Common myeloid progenitor, CD34-positive (primary cell): Measurements from ENCODE around the gene ITSN1.

Experiments
- CTCF ChIA-PET: fragments of 350-600 bp; sonication (Branson Sonifier 250); formaldehyde crosslinking; loops from one replicate; lab custom pipeline; 2021; ENCODE audit warnings: antibody characterized with exemption; lab: Charles Lee
- POLR2A ChIA-PET: fragments of 350-600 bp; sonication (Branson Sonifier 250); formaldehyde crosslinking; loops from one replicate; lab custom pipeline; 2021; ENCODE audit warnings: antibody characterized with exemption; lab: Charles Lee
- DNase-seq, 3 donors: peaks; one replicate each; pipeline versions ENCODE4 v3.0.0 to v3.0.0-alpha.2; 2013
- H3K27ac ChIP-seq, 2 experiments: 1 replicate in 1 of 2; 2 replicates in 1 of 2; pipeline ENCODE4 v1.7.0; 2013; ENCODE audit warnings: inconsistent platforms in 2 of 2, low read length in 2 of 2, mild to moderate bottlenecking in 2 of 2, low read depth in 1 of 2, moderate library complexity in 1 of 2; ENCODE audit not compliant: severe bottlenecking in 2 of 2, insufficient read depth in 1 of 2, poor library complexity in 1 of 2
- H3K27me3 ChIP-seq, 5 experiments: replicated peaks in 2 of 5; 1 replicate in 3 of 5; 2 replicates in 2 of 5; pipeline versions ENCODE4 v1.6.1 to v1.7.0; 2013; ENCODE audit warnings: low read length in 4 of 5, mild to moderate bottlenecking in 2 of 5, moderate library complexity in 2 of 5, inconsistent platforms in 1 of 5; ENCODE audit not compliant: insufficient read depth in 5 of 5, control insufficient read depth in 4 of 5
- H3K36me3 ChIP-seq, 4 experiments: 1 replicate in 2 of 4; 2 replicates in 2 of 4; pipeline versions ENCODE4 v1.6.1 to v1.7.0; 2013; ENCODE audit warnings: low read length in 3 of 4, control low read depth in 1 of 4, mild to moderate bottlenecking in 1 of 4; ENCODE audit not compliant: control insufficient read depth in 4 of 4, insufficient read depth in 4 of 4
- H3K4me1 ChIP-seq, 4 experiments: 1 replicate in 3 of 4; 2 replicates in 1 of 4; pipeline versions ENCODE4 v1.6.1 to v1.7.1; 2013; ENCODE audit warnings: low read length in 3 of 4, mild to moderate bottlenecking in 3 of 4, control low read depth in 1 of 4, inconsistent platforms in 1 of 4, moderate library complexity in 1 of 4; ENCODE audit not compliant: control insufficient read depth in 4 of 4, insufficient read depth in 4 of 4; ENCODE audit errors: control extremely low read depth in 1 of 4
- H3K4me3 ChIP-seq, 7 experiments: 1 replicate in 4 of 7; 2 replicates in 3 of 7; pipeline versions ENCODE4 v1.5.1 to v1.7.0; 2013; ENCODE audit warnings: mild to moderate bottlenecking in 7 of 7, low read length in 6 of 7, moderate library complexity in 6 of 7, inconsistent platforms in 2 of 7, low read depth in 2 of 7, control low read depth in 1 of 7; ENCODE audit not compliant: insufficient read depth in 4 of 7, control insufficient read depth in 1 of 7; ENCODE audit errors: extremely low read depth in 1 of 7
- H3K9me3 ChIP-seq, 5 experiments: 1 replicate in 4 of 5; 2 replicates in 1 of 5; pipeline versions ENCODE4 v1.6.1 to v1.7.1; 2013; ENCODE audit warnings: low read length in 4 of 5, mild to moderate bottlenecking in 2 of 5, inconsistent platforms in 1 of 5, low read depth in 1 of 5, moderate library complexity in 1 of 5; ENCODE audit not compliant: control insufficient read depth in 4 of 5, insufficient read depth in 2 of 5; ENCODE audit errors: control extremely low read depth in 1 of 5
- WGBS: methylation state at CpG from one replicate; pipeline ENCODE4 v1.1.5; 2013; ENCODE audit not compliant: insufficient coverage; 5-methylcytosine and 5-hydroxymethylcytosine counted together

ITSN1 gene

DNA sequence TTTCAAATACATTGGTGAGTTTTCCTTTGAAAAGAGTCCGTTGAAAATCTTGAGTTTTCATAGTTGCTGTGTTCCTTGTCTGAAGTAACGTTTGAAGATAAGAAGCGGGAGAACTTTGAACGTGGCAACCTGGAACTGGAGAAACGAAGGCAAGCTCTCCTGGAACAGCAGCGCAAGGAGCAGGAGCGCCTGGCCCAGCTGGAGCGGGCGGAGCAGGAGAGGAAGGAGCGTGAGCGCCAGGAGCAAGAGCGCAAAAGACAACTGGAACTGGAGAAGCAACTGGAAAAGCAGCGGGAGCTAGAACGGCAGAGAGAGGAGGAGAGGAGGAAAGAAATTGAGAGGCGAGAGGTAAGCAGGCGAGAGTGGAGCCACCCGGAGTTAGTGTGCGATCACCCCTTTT is 129.7 kb downstream of the ITSN1 start:
- no peaks in the 10 kb centered on the region for H3K9me3 ChIP-seq
- no peak overlapping the region for H3K4me3 ChIP-seq
- H3K27me3 ChIP-seq, result no peaks in the 10 kb centered on the region
- POLR2A ChIA-PET, result no interaction called here
- H3K4me1 ChIP-seq, result no peaks in the 10 kb centered on the region
- DNase-seq, result no peak
- H3K27ac ChIP-seq, result no peak overlapping the region
- 100% methylated on average over 14 of the region's 18 CpGs for WGBS
- H3K36me3 ChIP-seq, result peaks cover 0 to 3% (median 0%) of the 10 kb centered on the region in 4 experiments
- CTCF ChIA-PET, result interaction anchor here (1.1 kb wide), 1 partner anchor 9 kb away, joined by 3 read pairs; no protein-coding TSS in a partner anchor

DNA sequence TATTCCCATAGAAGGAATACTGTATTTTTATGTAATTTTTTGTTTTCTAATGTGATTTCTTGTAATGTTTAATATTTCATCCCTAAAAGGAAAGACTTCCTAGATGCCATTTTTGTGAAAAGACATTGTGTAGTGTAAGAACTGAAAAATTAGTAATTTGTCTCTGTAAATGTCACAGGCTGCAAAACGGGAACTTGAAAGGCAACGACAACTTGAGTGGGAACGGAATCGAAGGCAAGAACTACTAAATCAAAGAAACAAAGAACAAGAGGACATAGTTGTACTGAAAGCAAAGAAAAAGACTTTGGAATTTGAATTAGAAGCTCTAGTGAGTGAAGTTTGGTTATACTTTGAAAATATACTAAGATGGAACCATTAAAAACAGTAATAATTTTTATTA is 132.2 kb downstream of the ITSN1 start:
- Histone ChIP-seq H3K4me3 (no peak overlapping the region), H3K27me3 (no peaks in the 10 kb centered on the region), H3K36me3 (peaks cover 0 to 3% (median 0%) of the 10 kb centered on the region in 4 experiments), H3K9me3 (peaks cover 0 to 4% (median 2%) of the 10 kb centered on the region in 5 experiments), H3K4me1 (no peaks in the 10 kb centered on the region), H3K27ac (no peak overlapping the region)
- ChIA-PET POLR2A (no interaction called here), CTCF (no interaction called here)
- peak in 2 of 3 donors; percentile 25 to 28 for DNase-seq
- 13% methylated on average over 4 of the region's 4 CpGs for WGBS

DNA sequence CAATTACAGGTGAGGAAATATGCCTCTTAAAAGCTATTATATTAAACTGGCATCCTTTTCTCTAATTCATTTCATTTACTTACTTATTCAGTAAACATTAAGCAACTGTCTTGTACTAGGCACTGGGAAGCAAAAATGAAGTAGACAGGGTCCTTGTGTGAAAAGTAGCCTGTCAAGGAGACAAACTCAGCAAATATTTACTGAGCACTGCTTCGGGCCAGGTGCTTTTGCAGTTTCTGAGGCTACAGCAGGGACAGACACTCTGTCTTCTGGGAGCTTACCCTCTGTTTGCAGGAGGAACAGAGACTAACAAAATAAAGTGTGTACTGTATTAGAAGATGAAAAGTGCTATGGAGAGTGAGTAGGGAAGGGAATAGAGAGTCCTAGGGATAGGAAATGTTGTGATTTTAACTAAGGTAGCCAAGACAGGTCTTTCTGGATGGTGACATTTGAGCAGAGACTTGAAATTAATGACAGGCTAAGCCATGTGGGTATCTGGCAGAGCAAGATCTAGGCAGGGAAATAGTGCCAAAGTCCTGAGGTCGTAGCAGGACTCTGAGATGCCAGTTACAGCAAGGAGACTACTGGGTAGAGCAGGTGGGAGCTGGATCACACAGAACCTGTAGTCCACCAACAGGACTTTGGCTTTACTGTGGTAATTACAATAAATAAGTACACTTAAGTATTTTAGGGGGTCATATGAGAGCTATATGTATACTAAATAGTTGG is 133.0 kb downstream of the ITSN1 start:
- H3K36me3 ChIP-seq, result peaks cover 0 to 3% (median 0%) of the 10 kb centered on the region in 4 experiments
- no peaks in the 10 kb centered on the region for H3K27me3 ChIP-seq
- 89% methylated on average over 2 of the region's 2 CpGs for WGBS
- DNase-seq, result no peak
- H3K4me3 ChIP-seq, result no peak overlapping the region
- CTCF ChIA-PET, result no interaction called here
- H3K9me3 ChIP-seq, result peaks cover 0 to 4% (median 2%) of the 10 kb centered on the region in 5 experiments
- no peaks in the 10 kb centered on the region for H3K4me1 ChIP-seq
- H3K27ac ChIP-seq, result no peak overlapping the region
- POLR2A ChIA-PET, result no interaction called here

DNA sequence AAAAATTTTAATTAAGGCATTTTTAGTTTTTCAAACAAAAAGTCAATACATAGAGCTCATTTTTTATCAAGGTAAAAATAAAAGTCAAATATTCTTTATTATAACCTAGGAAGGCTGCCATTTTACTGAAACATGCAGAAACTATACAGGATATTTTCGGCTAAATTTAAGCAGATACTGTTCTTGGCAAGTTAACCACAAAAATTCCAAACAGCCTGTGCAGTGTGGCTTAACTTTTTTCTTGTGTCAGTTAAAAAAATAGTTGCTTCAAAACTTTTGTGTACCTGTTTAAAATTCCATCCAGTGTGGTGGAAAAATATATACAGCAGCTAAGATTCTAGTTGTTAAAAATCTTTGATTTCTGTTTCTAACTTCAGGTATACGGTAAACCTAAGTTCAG is 138.3 kb downstream of the ITSN1 start:
- POLR2A ChIA-PET, result no interaction called here
- no peaks in the 10 kb centered on the region for H3K4me1 ChIP-seq
- H3K4me3 ChIP-seq, result no peak overlapping the region
- no peak for DNase-seq
- CTCF ChIA-PET, result interaction anchor here (1.2 to 1.5 kb wide), 2 partner anchors 9 to 49 kb away, joined by 3 read pairs; no protein-coding TSS in a partner anchor
- H3K27ac ChIP-seq, result no peak overlapping the region
- peaks cover 0 to 4% (median 2%) of the 10 kb centered on the region in 5 experiments for H3K9me3 ChIP-seq
- no peaks in the 10 kb centered on the region for H3K27me3 ChIP-seq
- 100% methylated on average over 2 of the region's 2 CpGs for WGBS
- no peaks in the 10 kb centered on the region for H3K36me3 ChIP-seq

DNA sequence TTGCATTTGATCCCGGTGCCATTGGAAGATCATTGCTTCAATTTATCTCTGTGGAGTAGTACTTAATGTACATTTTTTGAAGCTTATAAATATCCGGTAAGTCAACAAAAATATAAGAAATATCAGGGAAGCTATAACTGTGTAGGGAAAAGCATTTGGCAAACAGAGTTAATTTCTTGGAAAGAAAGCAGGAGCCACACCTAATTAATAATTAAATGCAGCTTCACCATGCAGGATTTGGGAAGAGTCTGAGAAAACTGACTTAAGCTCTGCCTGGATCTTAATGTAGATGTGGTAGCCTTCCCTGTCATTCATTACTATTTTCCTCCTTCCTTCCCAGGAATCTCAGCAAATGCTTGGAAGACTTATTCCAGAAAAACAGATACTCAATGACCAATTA is 138.8 kb downstream of the ITSN1 start:
- ChIA-PET POLR2A (no interaction called here), CTCF (interaction anchor here (1.2 to 1.5 kb wide), 2 partner anchors 9 to 48 kb away, joined by 3 read pairs; no protein-coding TSS in a partner anchor)
- Histone ChIP-seq H3K4me3 (no peak overlapping the region), H3K4me1 (no peaks in the 10 kb centered on the region), H3K9me3 (peaks cover 0 to 4% (median 2%) of the 10 kb centered on the region in 5 experiments), H3K27ac (no peak overlapping the region), H3K36me3 (no peaks in the 10 kb centered on the region), H3K27me3 (no peaks in the 10 kb centered on the region)
- WGBS, result no CpG with 5 or more reads among the region's 2 CpGs
- DNase-seq, result no peak

DNA sequence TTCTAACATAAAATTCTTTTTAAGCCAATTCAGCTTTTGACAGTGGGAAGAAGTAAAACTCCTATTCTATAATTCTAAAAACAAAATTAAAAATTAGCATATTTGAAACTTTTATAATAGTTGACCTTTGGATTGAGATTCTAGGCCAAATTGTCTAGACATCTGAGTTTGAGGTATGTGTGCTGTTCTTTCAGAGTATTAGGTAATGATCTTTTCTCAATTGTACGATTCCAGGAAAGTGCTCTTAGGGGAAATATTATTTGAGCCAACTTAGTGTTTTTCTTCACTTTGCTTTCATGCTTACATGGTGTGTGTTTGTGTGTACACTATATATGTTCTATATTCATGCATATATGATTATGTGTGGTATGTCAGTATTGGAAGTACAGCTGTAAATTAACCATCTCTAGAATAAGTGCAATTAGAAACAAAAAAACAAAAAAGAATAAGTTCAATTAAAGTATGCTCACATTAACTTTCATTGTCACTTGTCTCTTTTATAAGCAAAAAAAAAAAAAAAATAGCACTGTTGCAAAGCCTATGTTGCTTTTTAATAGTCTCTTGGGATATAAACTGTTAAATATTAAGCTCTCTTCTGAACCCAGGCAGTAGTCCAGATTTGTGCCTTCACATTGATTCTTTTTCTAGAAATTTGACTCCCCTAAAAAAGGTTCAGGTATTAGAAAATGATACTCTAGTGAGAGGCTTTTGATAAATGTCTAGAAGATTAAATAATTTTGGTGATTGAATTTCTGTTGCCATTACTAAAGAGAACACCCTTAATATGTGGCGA is 141.1 kb downstream of the ITSN1 start:
- DNase-seq, result no peak
- no peaks in the 10 kb centered on the region for H3K27me3 ChIP-seq
- H3K27ac ChIP-seq, result no peak overlapping the region
- no peaks in the 10 kb centered on the region for H3K36me3 ChIP-seq
- ChIA-PET POLR2A (no interaction called here), CTCF (no interaction called here)
- peaks cover 0 to 4% (median 2%) of the 10 kb centered on the region in 5 experiments for H3K9me3 ChIP-seq
- H3K4me3 ChIP-seq, result no peak overlapping the region
- WGBS, result no CpG with 5 or more reads among the region's 2 CpGs
- H3K4me1 ChIP-seq, result no peaks in the 10 kb centered on the region

DNA sequence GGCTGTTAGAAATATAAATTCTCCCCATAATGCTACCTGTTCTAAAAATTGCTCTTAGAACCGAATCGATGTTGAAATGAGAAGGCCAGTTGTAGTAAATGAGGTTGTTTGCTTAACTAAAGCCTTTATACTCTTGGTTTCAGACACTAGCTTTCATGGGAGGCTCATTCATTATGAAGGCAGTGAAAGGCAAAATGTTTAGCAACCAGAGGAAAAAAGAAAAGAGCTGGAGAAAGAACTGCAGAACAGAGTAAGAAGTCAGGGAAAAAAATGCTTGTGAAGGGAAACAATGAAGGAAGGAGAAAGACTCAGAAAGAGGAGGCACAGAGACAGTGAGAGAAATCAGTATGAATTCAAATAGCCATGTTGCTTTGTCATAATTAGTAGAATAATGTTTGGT is 145.1 kb downstream of the ITSN1 start:
- 100% methylated on average over 2 of the region's 2 CpGs for WGBS
- H3K27me3 ChIP-seq, result no peaks in the 10 kb centered on the region

More for the DNA sequence above, 145.1 kb downstream of the ITSN1 start:
- Histone ChIP-seq H3K4me1 (no peaks in the 10 kb centered on the region), H3K36me3 (no peaks in the 10 kb centered on the region), H3K4me3 (no peak overlapping the region), H3K27ac (no peak overlapping the region), H3K9me3 (no peaks in the 10 kb centered on the region)
- DNase-seq, result no peak
- ChIA-PET POLR2A (no interaction called here), CTCF (no interaction called here)
